Measurements from ENCODE around the gene CFC1.
"Not testable (repeated sequence)": the region's sequence is repeated elsewhere in the genome, so short reads cannot be mapped to it uniquely, and the experiment has no call there.

CFC1 gene

DNA sequence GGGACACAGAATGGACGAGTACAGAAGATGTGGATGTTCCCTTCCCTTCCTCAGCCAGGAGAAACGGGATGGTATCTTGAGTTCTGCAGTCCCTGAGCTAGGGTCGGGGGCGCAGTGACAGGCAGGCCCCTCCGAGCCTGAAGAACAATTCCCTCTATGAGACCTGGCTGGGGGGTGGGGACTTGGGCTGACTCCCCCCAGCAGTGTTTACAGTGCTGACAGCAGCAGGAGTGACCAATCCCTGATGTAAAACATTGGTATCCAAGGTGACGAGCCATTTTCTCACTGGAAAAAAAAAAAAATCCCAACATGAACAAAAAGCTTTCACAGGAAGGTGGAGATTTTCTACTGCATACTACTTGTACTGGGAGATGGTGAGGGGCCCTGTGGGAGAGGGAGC, at the start of gene CFC1:
TSS of gene CFC1 (minus strand) at position 183 of the 400 bp plus-strand sequence. CDS start 288 bp downstream, outside the sequence.
- H3K9ac ChIP-seq (ENCODE audit: low read length); H3K27me3 ChIP-seq (ENCODE audit: control insufficient read depth, insufficient read depth, low read length); H3K9me3 ChIP-seq (ENCODE audit: control insufficient read depth, low read depth, low read length); H3K27ac ChIP-seq (ENCODE audit: low read length); H3K36me3 ChIP-seq (ENCODE audit: control insufficient read depth, low read depth, low read length); H3K4me3 ChIP-seq (ENCODE audit: low read length); H3K4me1 ChIP-seq (ENCODE audit: control insufficient read depth, low read depth, low read length): not testable (repeated sequence)

DNA sequence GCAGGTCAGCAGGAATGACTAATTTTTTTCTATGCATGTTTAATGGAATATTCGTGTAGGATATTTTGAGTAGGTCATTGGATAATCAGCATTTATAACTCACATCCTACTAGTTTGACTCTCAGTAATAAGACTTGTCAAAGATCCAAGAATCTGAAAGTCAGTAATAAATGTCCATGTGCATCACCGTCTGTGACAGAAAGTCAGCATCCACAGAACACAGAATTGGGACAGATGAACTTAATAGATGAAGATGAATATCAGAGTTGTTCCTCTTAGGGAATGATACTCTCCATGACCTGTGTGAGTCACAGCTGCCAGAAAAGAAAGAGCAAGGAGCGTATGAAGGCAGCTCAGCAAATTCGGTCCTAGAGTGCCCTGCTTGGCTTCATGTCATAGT, 42.3 kb upstream of the CFC1 start:
- not testable (repeated sequence) for H3K4me3 ChIP-seq (ENCODE audit: low read length); H3K27me3 ChIP-seq (ENCODE audit: control insufficient read depth, insufficient read depth, low read length); H3K4me1 ChIP-seq (ENCODE audit: control insufficient read depth, low read depth, low read length); H3K36me3 ChIP-seq (ENCODE audit: control insufficient read depth, low read depth, low read length); H3K9me3 ChIP-seq (ENCODE audit: control insufficient read depth, low read depth, low read length); H3K27ac ChIP-seq (ENCODE audit: low read length); H3K9ac ChIP-seq (ENCODE audit: low read length)

DNA sequence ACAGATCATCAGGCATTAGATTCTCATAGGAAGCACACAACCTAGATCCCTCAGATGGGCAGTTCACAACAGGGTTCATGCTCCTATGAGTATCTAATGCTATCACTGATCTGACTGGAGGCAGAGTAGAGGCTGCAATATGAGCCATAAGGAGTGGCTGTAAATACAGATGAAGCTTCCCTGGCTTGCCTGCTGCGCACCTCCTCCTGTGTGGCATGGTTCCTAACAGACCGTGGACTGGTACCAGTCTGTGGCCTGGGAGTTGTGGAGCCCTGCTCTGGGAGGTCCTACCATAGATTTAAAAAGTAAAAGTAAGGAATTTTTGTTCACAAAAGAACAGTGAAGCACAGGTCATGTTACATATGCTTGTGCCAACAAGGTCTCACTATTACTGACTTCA, 39.6 kb upstream of the CFC1 start:
- not testable (repeated sequence) for H3K4me3 ChIP-seq (ENCODE audit: low read length); H3K4me1 ChIP-seq (ENCODE audit: control insufficient read depth, low read depth, low read length); H3K36me3 ChIP-seq (ENCODE audit: control insufficient read depth, low read depth, low read length); H3K9me3 ChIP-seq (ENCODE audit: control insufficient read depth, low read depth, low read length); H3K9ac ChIP-seq (ENCODE audit: low read length); H3K27me3 ChIP-seq (ENCODE audit: control insufficient read depth, insufficient read depth, low read length); H3K27ac ChIP-seq (ENCODE audit: low read length)

DNA sequence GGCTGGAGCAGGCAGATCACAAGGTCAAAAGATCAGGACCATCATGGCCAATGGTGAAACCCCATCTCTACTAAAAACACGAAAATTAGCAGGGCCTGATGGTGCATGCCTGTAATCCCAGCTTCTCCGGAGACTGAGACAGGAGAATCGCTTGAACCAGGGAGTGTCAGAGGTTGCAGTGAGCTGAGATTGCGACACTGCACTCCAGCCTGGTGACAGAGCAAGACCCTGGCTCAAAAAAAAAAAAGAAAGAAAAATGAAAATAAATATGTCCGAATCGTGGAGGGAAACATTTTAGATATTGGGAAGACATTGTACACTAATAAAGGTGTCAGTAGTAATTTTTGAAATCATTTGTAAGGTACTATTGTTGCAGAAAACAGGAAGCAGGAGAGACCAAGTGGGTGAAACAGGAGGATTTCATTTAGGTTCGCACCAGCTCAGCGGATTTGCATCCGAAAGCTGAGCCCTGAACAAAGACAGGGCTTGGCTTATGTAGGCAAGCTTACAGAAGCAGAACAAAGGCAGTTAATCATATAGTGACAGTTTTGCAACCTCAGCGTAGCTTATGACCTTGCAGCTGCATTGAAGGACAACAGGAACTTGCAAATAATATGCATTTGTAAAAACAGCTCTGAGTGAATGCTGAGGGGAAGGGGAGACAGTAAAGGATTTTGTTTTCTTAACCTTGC, 29.6 kb upstream of the CFC1 start:
- H3K9ac ChIP-seq (ENCODE audit: low read length); H3K27me3 ChIP-seq (ENCODE audit: control insufficient read depth, insufficient read depth, low read length); H3K4me1 ChIP-seq (ENCODE audit: control insufficient read depth, low read depth, low read length); H3K4me3 ChIP-seq (ENCODE audit: low read length); H3K27ac ChIP-seq (ENCODE audit: low read length); H3K36me3 ChIP-seq (ENCODE audit: control insufficient read depth, low read depth, low read length); H3K9me3 ChIP-seq (ENCODE audit: control insufficient read depth, low read depth, low read length): not testable (repeated sequence)

DNA sequence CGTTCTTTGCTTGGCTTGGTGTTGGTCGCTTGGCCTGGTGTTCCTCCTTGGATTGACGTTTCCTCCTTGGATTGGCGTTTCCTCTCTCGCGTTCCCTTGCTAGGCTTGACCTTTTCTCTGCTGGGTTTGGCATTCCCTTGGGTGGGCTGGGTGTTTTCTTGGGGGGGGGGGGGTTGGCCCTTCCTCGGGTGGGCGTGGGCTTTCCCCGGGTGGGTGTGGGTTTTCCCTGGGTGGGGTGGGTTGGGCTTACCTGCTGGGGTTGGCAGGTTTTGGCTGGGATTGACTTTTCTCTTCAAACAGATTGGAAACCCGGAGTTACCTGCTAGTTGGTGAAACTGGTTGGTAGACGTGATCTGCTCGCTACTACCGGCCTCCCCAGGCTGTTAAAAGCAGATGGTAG, 11.8 kb upstream of the CFC1 start, which contains the start of gene POTEJ:
TSS of gene POTEJ (plus strand) at position 301 of the 400 bp plus-strand sequence. CDS start at position 394, 93 bp downstream.
- H3K9me3 ChIP-seq (ENCODE audit: control insufficient read depth, low read depth, low read length); H3K27me3 ChIP-seq (ENCODE audit: control insufficient read depth, insufficient read depth, low read length); H3K4me1 ChIP-seq (ENCODE audit: control insufficient read depth, low read depth, low read length); H3K4me3 ChIP-seq (ENCODE audit: low read length); H3K9ac ChIP-seq (ENCODE audit: low read length); H3K27ac ChIP-seq (ENCODE audit: low read length); H3K36me3 ChIP-seq (ENCODE audit: control insufficient read depth, low read depth, low read length): not testable (repeated sequence)

DNA sequence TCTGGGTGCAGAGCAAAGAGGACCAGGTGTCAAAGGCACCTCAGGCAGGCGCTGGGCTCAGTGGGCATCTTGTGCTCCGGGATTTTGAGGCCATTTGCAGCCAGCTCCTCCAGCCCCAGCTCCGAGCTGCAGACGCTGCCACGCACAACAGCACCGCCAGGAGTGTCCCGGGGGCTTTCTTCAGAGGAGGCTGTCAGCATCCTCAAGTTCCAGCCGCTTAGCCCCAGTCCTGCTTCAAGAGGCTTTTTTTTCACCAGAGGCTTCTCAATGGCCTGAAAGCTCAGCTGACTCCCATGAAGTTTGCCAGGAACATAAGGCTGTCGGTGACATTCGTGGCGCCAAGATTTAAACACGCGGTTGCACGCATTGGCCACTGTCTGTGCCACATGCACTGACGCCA, 11.1 kb upstream of the CFC1 start:
- H3K36me3 ChIP-seq (ENCODE audit: control insufficient read depth, low read depth, low read length); H3K9ac ChIP-seq (ENCODE audit: low read length); H3K9me3 ChIP-seq (ENCODE audit: control insufficient read depth, low read depth, low read length); H3K4me3 ChIP-seq (ENCODE audit: low read length); H3K27me3 ChIP-seq (ENCODE audit: control insufficient read depth, insufficient read depth, low read length); H3K4me1 ChIP-seq (ENCODE audit: control insufficient read depth, low read depth, low read length); H3K27ac ChIP-seq (ENCODE audit: low read length): not testable (repeated sequence)

DNA sequence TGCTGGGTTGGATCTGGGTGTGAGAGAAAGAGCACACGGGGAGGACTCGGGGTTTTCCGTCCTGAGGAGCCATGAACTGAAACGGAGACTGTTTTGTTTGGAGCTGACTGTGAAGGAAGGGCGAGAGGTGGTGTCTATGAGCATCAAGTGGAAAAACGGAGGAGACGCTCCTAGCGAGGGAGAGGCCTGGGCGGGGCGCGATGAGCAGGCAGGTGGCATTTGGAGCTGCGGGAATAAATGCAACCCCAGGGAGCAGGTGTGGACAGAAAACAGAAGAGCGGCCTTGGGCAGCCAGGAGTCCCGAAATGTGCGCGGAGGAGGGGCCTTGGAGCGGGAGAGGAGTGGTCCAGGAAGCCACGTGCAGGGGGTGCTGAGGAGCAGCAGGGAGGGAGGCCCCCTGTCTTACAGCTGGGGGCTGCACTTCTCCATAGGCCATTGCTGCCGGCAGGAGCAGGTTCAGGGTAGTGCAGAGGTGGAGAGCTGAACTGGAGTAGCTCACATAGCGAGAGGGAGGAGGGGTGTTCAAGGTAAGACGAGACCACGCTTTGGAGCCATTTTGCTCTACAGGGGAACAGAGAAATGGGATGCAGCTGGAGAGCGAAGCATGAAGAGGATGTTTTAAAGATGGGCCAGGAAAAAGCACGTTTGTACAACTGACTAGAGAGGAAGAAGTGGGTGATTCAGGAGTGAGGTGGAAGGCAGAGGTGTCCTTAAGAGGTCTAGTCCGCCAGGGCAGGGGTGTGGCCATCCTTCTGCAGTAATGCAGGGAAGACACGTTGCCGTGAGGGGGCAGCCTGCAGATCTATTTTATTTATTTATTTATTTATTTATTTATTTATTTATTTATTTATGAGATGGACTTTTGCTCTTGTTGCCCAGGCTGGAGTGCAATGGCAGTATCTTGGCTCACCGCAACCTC, 9.9 kb upstream of the CFC1 start:
- H3K9ac ChIP-seq (ENCODE audit: low read length); H3K9me3 ChIP-seq (ENCODE audit: control insufficient read depth, low read depth, low read length); H3K4me1 ChIP-seq (ENCODE audit: control insufficient read depth, low read depth, low read length); H3K27me3 ChIP-seq (ENCODE audit: control insufficient read depth, insufficient read depth, low read length); H3K27ac ChIP-seq (ENCODE audit: low read length); H3K36me3 ChIP-seq (ENCODE audit: control insufficient read depth, low read depth, low read length); H3K4me3 ChIP-seq (ENCODE audit: low read length): not testable (repeated sequence)

DNA sequence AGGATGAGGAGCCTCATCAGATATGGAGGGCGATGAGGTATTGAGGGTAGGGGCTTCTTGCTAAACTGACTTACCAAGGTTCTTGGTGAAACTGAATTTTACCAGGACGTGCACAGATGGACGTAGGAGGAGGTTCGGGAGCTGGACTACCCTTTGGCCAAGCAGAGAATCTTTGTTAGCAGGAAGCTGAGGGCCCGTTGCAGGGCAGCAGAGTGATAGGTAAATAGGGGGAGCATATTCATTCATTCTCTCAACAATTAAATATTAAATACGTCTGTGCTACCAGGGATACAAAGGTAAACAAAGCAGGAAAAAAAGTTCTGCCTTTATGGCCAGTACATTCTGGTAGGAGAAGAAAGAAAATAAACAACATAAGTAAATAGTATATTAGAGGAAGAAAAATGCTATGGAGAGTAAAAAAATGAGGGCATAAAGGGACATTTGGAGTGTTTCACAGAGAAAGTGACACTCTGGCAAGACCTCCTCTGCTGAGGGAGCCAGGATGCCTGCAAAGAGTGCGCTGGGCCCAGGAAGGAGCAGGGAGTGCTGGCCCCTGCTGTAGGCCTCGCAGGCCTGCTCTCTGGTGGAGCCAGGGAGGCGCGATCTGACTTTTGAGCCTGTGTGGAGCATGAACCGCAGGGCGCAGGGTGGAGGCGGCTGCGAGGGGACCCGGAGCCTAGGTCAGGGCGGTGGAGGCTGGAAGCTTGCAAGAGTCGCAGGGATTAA, 9.1 kb upstream of the CFC1 start:
- not testable (repeated sequence) for H3K4me3 ChIP-seq (ENCODE audit: low read length); H3K36me3 ChIP-seq (ENCODE audit: control insufficient read depth, low read depth, low read length); H3K9ac ChIP-seq (ENCODE audit: low read length); H3K4me1 ChIP-seq (ENCODE audit: control insufficient read depth, low read depth, low read length); H3K27ac ChIP-seq (ENCODE audit: low read length); H3K9me3 ChIP-seq (ENCODE audit: control insufficient read depth, low read depth, low read length); H3K27me3 ChIP-seq (ENCODE audit: control insufficient read depth, insufficient read depth, low read length)

DNA sequence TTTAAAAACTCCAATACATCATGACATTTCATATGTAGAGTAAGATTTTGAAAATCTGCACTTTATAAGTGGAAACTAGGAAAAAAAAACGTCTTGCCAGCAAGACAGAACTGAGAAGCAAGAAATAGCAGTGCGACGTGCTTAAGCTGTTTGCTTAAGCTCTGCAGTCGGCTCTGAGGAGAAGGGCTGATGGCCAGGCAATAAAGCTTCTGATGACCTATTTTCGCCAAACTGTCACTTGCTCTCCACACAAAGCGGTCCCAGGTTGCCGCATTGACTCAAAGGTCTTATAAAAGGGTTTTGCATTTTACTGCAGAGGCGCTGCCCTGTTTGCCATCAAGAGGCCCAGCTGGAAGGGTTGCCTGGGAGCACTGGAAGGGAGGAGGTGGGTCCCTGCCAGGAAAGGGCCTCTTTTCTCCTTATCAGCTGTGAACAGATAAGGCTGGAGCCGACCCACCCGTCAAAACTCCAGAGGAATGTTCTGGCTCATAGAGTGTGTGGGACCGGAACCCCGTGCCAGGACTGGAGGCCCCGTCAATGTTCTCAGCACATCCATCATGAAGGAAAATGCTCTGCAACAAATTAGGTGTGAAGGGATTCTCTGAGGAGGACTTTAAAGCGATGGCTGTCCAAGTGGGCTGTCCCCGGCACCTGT, 2.4 kb upstream of the CFC1 start:
- not testable (repeated sequence) for H3K9ac ChIP-seq (ENCODE audit: low read length); H3K4me3 ChIP-seq (ENCODE audit: low read length); H3K9me3 ChIP-seq (ENCODE audit: control insufficient read depth, low read depth, low read length); H3K4me1 ChIP-seq (ENCODE audit: control insufficient read depth, low read depth, low read length); H3K27ac ChIP-seq (ENCODE audit: low read length); H3K36me3 ChIP-seq (ENCODE audit: control insufficient read depth, low read depth, low read length); H3K27me3 ChIP-seq (ENCODE audit: control insufficient read depth, insufficient read depth, low read length)

DNA sequence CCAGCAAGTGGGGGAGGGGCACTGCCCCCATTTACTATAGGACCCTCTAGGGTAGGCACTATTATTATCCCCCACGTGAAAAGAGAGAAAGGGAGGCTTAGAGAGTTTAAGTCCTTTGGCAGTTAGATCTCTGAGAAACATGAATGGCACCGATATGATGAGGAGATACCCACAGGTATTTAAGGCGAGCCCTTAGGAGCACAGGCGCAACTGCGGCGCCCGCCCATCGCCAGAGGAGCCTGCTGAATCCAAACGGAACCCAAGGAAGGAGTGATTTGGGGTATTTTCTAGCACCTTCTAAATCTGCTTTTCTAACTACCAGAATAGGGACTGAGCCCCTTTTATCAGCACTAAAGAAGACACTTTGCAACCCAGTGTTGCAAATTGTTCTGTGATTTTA, 551 bp upstream of the CFC1 start:
- H3K4me3 ChIP-seq (ENCODE audit: low read length); H3K9ac ChIP-seq (ENCODE audit: low read length); H3K27ac ChIP-seq (ENCODE audit: low read length); H3K9me3 ChIP-seq (ENCODE audit: control insufficient read depth, low read depth, low read length); H3K4me1 ChIP-seq (ENCODE audit: control insufficient read depth, low read depth, low read length); H3K27me3 ChIP-seq (ENCODE audit: control insufficient read depth, insufficient read depth, low read length); H3K36me3 ChIP-seq (ENCODE audit: control insufficient read depth, low read depth, low read length): not testable (repeated sequence)

DNA sequence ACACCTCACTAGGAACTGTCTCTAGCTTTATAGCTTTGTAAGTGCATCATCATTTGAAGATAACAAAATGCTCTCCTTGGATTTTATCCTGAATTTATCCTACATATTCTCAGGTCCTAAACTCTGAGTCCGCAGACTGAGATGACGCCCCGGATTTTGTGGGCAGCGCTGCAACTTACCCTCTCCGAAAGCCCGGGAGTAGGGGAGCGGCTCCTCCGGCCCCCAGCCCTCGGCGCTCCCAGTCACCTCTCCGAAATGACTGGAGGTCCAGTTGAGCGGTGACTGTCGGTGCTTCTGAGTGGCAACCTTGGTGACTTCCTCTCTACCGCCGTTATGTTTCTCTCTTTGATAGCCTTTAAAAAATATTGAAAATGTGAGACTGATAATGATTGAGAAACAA, 912 bp downstream of the CFC1 start:
- H3K27me3 ChIP-seq (ENCODE audit: control insufficient read depth, insufficient read depth, low read length); H3K4me1 ChIP-seq (ENCODE audit: control insufficient read depth, low read depth, low read length); H3K4me3 ChIP-seq (ENCODE audit: low read length); H3K9me3 ChIP-seq (ENCODE audit: control insufficient read depth, low read depth, low read length); H3K27ac ChIP-seq (ENCODE audit: low read length); H3K36me3 ChIP-seq (ENCODE audit: control insufficient read depth, low read depth, low read length); H3K9ac ChIP-seq (ENCODE audit: low read length): not testable (repeated sequence)

Measured in iPS-18a (cell line).